ENCODE data around the gene PCDH9. TPM values are rescaled to one million over a fixed set of nuclear protein-coding genes. Genes with fewer than 3 reads are reported as not detected.

PCDH9 gene
- total RNA-seq, 1 experiment from 2014 or later = 4.2 TPM

DNA sequence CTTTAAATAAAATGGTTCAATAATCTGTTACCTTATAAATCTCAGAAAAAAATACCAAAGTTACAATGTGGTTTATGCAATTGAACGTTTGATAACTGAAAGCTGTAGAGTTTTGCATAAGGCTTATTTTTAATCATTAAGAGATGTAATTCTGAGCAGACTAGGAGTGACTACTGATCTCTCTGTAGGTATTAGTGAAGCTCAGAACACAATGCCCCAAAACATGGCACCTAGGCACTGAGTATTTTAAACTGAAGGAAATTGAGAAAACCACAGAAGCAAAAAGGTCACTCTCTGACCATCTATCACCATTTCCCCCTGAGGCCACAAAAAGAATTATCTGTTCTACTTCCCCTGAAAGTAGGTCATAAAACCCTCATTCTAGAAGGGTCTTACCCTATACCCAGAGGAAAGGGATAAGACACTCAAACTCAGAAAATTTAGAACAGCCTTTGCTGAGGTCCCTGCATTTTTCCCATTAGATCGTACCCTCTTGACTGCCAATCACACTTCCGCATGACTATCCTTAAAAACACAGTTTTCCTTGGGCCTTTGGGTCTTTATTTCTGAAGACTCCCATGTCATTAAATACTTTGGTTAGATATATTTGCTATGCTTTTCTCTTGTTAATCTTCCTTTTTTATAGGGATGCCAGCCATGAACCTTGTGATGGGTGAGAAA, 158.1 kb downstream of the PCDH9 start:
- POLR2A ChIA-PET = interaction anchor here (0.7 kb wide), 1 partner anchor 429 kb away, joined by 8 read pairs; no protein-coding TSS in a partner anchor

DNA sequence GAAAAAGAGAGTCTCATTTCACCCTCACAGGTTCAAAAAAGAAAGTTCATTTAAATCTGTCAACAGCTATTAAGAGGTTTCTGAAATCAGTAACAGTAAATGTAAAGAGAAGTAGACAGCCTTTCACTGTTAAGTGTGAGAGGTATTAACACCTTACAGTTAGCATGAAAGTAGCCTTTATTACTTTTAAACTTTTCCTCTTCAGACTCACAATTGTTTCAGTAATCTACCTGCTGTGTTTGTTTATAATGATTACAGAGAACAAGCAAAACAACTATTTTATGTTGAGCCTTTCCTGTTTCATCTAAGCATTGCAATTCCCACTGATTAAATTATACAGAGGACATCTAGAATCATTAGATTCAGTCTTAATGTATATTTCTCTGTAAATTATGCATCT, 159.8 kb downstream of the PCDH9 start:
- no peak overlapping the region for H3K4me3 ChIP-seq (ENCODE audit: low read depth in 2 of 2, low read length in 2 of 2)
- DNase-seq (ENCODE audit: low read depth, low spot score) (no peak), ATAC-seq (no peak)
- ChIA-PET POLR2A (no interaction called here), CTCF (no interaction called here)
- no peaks in the 10 kb centered on the region for H3K9me3 ChIP-seq (ENCODE audit: control insufficient read depth, insufficient read depth, low read depth, low read length)
- intact Hi-C loops (cut with micrococcal nuclease; ENCODE audit: unreplicated experiment) (no loop called here), in situ Hi-C loops (cut with HindIII; ENCODE audit: low pct_unique_long_range_greater_than_20kb, low sequenced_read_pairs) (no loop called here)
- H3K4me1 ChIP-seq (ENCODE audit: control insufficient read depth, insufficient read depth, low read length) = no peaks in the 10 kb centered on the region
- H3K36me3 ChIP-seq (ENCODE audit: control insufficient read depth, insufficient read depth, low read length) = no peaks in the 10 kb centered on the region
- BruUV-seq (replicated peaks) = no TSS peak
- no peak overlapping the region for H3K27ac ChIP-seq (ENCODE audit: low read length)
- no peaks in the 10 kb centered on the region for H3K27me3 ChIP-seq (ENCODE audit: control insufficient read depth, insufficient read depth, low read length)
- TF ChIP-seq TCF7L2 (IDR thresholded peaks at IDR 0.05; ENCODE audit: low read depth, low read length) (no peak), POLR2AphosphoS5 (IDR thresholded peaks at IDR 0.05; ENCODE audit: low read depth, low read length) (no peak), SIN3A (IDR thresholded peaks at IDR 0.05; ENCODE audit: borderline replicate concordance, insufficient read depth, low read depth, low read length) (no peak), REST (IDR thresholded peaks at IDR 0.05; ENCODE audit: insufficient read depth in 1 of 2, low read depth in 2 of 2, low read length in 1 of 2) (no peak)
- TF ChIP-seq, protein P1, sequence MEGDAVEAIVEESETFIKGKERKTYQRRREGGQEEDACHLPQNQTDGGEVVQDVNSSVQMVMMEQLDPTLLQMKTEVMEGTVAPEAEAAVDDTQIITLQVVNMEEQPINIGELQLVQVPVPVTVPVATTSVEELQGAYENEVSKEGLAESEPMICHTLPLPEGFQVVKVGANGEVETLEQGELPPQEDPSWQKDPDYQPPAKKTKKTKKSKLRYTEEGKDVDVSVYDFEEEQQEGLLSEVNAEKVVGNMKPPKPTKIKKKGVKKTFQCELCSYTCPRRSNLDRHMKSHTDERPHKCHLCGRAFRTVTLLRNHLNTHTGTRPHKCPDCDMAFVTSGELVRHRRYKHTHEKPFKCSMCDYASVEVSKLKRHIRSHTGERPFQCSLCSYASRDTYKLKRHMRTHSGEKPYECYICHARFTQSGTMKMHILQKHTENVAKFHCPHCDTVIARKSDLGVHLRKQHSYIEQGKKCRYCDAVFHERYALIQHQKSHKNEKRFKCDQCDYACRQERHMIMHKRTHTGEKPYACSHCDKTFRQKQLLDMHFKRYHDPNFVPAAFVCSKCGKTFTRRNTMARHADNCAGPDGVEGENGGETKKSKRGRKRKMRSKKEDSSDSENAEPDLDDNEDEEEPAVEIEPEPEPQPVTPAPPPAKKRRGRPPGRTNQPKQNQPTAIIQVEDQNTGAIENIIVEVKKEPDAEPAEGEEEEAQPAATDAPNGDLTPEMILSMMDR (IDR thresholded peaks at IDR 0.05) = no peak

More for the DNA sequence above, 158.1 kb downstream of the PCDH9 start:
- Histone ChIP-seq H3K4me3 (ENCODE audit: low read depth in 2 of 2, low read length in 2 of 2) (no peak overlapping the region), H3K27ac (ENCODE audit: low read length) (no peak overlapping the region), H3K27me3 (ENCODE audit: control insufficient read depth, insufficient read depth, low read length) (no peaks in the 10 kb centered on the region), H3K4me1 (ENCODE audit: control insufficient read depth, insufficient read depth, low read length) (no peaks in the 10 kb centered on the region), H3K36me3 (ENCODE audit: control insufficient read depth, insufficient read depth, low read length) (no peaks in the 10 kb centered on the region), H3K9me3 (ENCODE audit: control insufficient read depth, insufficient read depth, low read depth, low read length) (no peaks in the 10 kb centered on the region)
- BruUV-seq (replicated peaks) = no TSS peak
- ATAC-seq = no peak
- TF ChIP-seq SIN3A (IDR thresholded peaks at IDR 0.05; ENCODE audit: borderline replicate concordance, insufficient read depth, low read depth, low read length) (no peak), POLR2AphosphoS5 (IDR thresholded peaks at IDR 0.05; ENCODE audit: low read depth, low read length) (no peak), TCF7L2 (IDR thresholded peaks at IDR 0.05; ENCODE audit: low read depth, low read length) (no peak), REST (IDR thresholded peaks at IDR 0.05; ENCODE audit: insufficient read depth in 1 of 2, low read depth in 2 of 2, low read length in 1 of 2) (no peak)
- TF ChIP-seq, protein P1 (IDR thresholded peaks at IDR 0.05) = no peak
- in situ Hi-C loops (cut with HindIII; ENCODE audit: low pct_unique_long_range_greater_than_20kb, low sequenced_read_pairs) = no loop called here
- intact Hi-C loops (cut with micrococcal nuclease; ENCODE audit: unreplicated experiment) = no loop called here
- CTCF ChIA-PET = no interaction called here
- DNase-seq (ENCODE audit: low read depth, low spot score) = no peak
